ENCODE results near the gene NDE1.

NDE1 gene

GRCh38 chr16:15737140-15737644, 87.1 kb downstream of the NDE1 start:
- DNase-seq (ENCODE audit: low read depth) = no peak

DNA sequence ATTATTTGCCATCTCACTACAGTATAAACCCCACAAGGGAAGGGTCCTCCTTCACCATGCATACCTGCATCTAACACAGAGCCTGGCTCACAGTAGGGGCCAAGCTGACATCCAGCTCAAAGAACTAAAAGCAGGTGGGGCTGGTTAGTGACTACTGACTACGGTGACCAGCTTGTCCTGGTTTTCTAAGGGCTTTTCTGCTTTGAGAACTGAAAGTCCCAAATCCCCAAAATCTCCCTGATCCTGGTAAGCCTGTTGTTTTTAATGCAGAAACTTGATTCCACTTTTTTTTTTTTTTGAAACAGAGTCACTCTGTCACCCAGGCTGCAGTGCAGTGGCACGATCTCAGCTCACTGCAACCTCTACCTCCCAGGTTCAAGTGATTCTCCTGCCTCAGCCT, 89.4 kb downstream of the NDE1 start:
- DNase-seq (ENCODE audit: low read depth) = no peak

DNA sequence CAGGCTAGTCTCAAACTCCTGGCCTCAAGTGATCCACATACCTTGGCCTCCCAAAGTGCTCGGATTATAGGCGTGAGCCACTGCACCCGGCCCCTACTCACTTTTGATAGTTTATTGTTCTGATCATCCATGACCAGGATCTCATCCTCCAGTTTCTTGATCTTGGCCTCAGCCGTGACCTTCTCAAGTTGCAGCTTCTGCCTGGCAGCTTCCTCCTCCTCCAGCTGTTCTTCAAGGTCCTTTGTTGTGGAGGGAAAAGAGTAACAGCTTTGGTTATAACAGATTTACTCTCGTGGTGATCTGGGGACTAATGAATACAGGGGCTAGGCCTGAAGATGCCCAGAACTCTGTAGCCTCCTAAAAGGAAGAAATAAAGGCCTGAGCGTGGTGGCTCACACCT, 89.9 kb downstream of the NDE1 start:
- DNase-seq (ENCODE audit: low read depth) = no peak

DNA sequence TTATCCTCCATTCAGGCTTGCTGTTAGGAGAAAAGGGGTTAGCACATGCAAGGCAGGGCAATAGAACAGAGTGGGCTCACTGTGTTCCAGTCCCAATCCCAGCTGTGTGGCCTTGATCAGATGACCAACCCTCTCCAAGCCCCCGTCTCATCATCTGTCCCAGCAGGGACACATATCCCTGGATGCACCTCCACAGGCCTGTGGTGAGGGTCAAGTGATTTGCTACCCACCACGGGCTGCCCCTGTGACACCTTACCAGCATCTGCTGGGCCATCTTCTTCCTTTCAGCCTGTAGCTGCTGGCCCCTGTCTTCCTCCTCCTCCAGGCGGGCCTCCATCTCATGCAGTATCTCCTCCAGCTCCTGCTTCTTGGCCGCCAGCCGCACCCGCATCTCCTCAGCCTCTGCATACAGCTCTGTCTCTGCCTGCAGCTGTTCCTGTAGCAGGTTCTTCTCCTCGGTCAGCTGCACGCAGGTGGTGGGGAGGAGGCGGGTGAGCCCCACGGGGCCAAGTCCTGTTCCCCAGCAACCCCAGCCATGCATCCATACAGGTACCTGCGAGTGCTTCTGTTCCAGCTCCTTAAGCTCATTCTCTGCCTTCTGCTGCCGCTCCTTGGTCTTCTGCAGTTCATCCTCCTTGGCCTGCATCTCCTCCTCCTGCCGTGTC, 91.3 kb downstream of the NDE1 start:
- DNase-seq (ENCODE audit: low read depth) = no peak

- no peak for DNase-seq (ENCODE audit: low read depth)
Observed at GRCh38 chr16:15742716-15743115, 92.7 kb downstream of the NDE1 start.

DNA sequence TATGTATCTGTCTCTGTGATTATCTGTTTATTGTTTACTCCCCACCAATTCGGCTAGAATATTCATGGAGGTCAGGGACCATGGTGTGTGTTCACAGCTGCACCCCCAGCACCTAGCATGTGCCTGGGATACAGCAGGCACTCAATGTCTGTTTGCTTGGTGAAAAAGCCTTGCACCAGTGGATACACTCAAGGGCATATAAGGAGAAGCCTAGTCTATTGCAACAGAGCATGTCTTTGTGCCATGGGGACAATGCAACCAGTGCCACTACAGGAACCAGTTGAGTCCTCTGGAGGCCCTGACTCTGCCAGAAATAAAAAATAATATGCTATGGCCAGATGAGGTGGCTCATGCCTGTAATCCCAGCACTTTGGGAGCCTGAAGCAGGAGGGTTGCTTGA, 93.6 kb downstream of the NDE1 start:
- no peak for DNase-seq (ENCODE audit: low read depth)

GRCh38 chr16:15746332-15746731, 96.3 kb downstream of the NDE1 start:
- DNase-seq (ENCODE audit: low read depth) = no peak

DNA sequence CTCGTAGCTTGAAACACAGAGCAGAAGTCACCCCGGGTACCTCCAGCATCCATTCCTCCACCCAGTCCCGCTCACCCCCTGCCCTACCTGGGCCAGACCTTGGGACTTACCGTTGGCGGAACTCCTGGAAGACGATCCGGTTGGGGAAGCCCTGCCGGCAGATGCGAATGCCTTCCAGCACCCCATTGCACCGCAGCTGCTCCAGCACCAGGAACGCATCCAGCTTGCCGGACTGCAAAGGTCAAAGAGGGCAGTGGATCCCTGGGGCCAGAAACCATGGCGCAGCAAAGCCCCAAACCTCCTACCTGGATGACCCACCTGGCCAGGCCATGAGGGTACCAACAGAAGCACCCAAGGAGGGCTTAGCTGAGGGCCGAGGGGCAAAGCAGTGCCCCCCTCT, 97.9 kb downstream of the NDE1 start:
- no peak for DNase-seq (ENCODE audit: low read depth)

GRCh38 chr16:15748654-15749053, 98.6 kb downstream of the NDE1 start:
- no peak for DNase-seq (ENCODE audit: low read depth)

DNA sequence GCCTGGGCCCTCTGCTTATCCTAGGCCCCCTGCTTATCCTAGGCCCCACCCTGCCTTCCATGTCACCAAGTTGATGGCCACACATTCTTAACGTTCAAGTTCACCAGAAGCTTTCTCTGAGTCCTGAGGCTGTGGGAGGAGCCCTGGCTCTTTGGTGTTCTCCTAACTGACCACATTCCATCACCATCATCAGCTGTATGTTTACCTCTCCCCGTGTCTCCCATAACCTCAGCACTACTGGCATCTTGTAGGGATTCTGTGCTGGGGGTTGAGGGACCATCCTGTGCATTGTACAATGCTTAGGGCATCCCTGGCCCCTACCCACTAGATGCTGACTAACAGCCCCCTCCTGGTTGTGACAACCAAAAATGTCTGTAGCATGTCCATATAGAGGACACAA, 99.3 kb downstream of the NDE1 start:
- no peak for DNase-seq (ENCODE audit: low read depth)

DNA sequence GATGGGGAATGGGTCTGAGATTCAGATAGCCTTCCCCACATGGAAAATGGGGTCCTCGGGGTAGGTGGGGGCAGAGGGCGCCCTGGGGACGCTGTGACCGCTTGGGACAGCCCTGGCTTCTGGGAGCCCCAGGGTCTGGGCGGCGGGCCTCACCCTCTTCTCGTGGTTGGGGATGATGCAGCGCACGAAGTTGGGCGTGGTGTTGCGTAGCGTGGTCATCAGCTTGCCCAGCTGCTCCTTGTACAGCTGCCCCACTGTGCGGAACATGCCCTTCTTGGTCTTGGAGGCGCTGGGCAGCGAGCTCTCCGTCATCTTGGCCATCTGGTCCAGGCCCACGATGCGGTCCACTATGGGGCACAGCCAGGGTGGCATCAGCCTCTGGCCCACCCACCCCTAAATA, 99.9 kb downstream of the NDE1 start:
- no peak for DNase-seq (ENCODE audit: low read depth)

DNA sequence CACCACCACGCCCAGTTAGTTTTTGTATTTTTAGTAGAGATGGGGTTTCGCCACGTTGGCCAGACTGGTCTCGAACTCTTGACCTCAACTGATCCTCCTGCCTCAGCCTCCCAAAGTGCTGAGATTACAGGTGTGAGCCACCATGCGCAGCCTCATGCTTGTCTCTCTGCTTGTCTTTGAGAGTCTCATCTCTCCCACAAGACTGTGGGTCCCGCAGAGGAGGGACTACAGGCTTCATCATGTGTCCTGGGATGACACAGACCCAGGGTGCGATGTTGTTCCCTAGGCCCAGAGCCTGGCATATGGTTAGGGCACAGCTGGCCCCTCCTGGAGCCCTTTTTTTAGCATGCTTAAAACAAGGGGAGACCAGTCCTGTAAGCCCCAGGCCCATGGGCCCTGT, 101.9 kb downstream of the NDE1 start:
- DNase-seq (ENCODE audit: low read depth) = no peak

DNA sequence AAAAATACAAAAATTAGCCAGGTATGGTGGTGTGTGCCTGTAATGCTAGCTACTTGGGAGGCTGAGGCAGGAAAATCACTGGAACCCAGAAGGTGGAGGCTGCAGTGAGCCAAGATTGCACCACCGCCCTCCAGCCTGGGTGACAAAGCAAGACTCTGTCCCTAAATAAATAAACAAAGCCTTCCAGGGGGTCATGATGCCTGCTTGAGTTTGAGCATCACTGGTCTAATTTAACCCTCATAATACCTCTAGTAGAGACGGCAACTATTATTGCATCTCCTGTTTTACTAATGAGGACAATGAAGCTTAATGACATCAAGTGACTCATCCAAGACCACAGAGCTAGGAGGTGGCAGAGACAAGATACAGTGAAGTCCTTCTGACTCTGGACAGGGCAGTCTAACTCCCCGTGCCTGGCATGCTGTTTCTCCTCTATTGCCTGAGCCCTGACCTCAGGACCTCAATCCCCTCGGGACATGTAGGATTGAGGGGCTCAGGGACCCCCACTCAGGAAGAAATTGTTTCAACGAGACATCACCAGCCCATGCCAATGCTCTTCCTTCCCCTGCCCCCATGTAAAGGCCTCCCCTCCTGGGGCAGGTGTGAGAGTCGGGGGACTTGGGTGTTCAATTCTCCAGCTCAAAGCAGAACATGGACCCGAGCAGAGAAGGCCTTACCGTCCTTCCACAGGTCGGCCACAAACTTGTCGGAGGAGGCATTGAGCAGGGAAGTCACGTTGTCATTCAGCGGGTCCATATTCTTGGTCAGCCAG, 102.9 kb downstream of the NDE1 start:
- DNase-seq (ENCODE audit: low read depth) = no peak

DNA sequence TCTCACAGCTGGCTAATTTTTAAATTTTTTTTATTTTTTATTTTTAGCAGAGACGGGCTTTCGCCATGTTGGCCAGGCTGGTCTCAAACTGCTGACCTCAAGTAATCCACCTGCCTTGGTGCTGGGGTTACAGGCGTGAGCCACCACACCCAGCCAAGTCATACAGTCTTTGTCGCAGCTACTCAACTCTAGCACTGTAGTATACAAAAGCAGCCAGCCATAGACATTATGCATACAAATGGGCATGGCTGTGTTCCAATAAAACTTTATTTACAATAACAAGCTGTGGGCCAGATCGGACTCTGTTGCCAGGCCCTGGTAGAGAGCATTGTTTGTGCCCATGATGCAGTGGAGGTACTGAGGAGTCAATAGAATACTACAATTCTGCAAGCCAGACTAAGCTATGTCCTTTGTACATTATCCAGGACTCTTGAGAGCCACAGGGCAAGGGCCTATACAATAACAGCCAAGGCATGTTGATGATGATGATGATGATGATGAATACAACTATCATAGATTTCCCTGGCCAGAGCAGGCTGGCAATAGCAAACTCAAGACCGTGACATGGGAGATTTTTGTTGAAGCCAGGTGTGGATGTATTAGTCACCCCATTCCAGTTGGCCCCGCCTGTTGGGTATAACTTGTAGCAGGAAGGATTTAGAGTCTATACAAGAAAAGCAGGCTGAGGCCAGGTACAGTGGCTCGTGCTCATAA, 104.9 kb downstream of the NDE1 start:
- DNase-seq (ENCODE audit: low read depth) = no peak

GRCh38 chr16:15757077-15757386, 107.0 kb downstream of the NDE1 start:
- no peak for DNase-seq (ENCODE audit: low read depth)

DNA sequence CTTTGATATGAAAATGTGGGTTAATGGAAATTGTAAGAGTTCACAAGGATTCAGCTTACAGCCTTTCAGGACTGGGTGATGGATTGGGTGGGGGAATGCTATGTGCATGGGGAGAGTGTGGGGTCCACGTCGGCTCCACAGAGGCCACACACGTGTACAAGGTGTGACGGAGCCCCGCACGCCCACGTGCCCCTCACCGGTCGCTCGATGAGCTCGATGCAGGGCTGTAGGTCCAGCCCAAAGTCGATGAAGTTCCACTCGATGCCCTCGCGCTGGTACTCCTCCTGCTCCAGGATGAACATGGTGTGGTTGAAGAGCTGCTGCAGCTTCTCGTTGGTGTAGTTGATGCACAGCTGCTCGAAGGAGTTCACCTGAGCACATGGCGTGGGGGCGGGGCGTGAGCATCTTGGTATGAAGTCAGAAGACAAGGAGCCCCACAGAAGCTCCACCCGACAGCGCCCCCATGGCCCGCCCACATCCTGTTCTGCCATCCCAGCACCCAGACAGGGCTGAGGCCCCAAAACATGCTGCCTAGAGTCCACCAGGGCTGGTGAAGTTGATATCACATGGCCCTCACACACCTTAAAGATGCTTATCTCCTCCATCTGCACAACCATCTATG, 107.7 kb downstream of the NDE1 start:
- DNase-seq (ENCODE audit: low read depth) = no peak

- no peak for DNase-seq (ENCODE audit: low read depth)
Observed at GRCh38 chr16:15759070-15759469, 109.0 kb downstream of the NDE1 start.

- DNase-seq (ENCODE audit: low read depth) = no peak
Observed at GRCh38 chr16:15760129-15760528, 110.1 kb downstream of the NDE1 start.

DNA sequence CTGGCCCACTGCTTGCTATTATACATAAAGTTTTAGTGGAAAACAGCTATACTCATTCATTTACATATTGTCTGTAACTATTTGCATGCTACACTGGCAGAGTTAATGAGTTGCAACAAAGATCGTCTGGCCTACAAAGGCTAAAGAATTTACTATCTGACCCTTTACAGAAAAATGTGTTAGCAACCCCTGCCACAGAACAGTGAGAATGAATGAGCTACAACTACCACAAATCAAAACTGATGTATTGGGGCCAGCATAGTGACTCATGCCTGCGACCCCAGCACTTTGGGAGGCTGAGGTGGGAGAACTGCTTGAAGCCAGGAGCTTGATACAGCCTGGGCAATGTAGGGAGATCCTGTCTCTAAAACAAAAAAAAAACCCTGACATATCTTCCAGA, 114.1 kb downstream of the NDE1 start:
- no peak for DNase-seq (ENCODE audit: low read depth)

DNA sequence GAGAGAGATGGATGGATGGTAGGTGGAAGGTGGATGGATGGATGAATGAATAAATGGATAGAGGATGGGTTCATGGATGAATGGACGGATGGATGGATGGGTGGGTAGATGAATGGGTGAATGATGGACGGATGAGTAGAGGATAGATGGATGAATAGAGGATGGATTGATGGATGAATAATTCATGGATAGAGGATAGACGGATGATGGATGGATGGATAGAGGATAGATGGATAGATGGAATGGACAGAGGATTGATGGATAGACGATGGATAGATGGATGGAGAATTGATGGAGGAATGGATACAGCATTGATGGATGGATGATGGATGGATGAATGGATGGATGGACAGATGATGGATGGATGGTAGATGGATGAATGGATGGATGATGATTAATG, 115.1 kb downstream of the NDE1 start:
- no peak for DNase-seq (ENCODE audit: low read depth)

DNA sequence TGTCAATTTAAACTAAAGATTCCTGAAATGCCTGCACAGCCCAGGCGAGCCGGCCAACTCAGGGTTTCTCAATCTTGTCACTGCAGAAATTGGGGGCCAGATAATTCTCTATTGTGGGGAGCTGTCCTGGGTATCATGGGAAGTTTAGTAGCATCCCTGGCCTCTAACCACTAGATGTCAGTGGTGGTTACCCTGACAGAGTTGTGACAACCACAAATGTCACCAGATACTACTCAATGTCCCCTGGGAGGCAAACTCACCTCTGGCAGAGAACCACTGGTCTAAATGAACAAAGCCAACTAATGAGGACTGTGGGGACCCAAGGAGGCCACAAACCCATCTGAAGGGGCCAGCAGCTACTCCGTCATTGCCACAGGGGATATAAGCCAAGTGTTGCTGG, 115.8 kb downstream of the NDE1 start:
- DNase-seq (ENCODE audit: low read depth) = no peak

DNA sequence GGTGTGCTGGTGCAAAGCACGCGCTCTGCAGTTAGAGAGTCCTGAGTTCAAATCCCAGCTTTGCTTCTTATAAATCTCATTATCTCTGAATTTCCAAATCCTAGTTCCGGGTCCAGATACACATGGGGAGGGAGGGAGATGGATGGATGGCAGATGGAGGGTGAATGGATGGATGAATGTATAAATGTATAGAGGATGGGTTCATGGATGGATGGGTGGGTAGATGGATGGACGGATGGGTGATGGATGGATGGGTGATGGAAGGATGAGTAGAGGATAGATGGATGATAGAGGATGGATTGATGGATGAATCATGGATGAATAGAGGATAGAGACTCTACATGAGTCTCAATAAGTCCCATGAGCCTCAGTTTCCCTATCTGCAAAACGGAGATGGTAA, 116.9 kb downstream of the NDE1 start:
- DNase-seq (ENCODE audit: low read depth) = no peak

GRCh38 chr16:15768201-15768600, 118.2 kb downstream of the NDE1 start:
- DNase-seq (ENCODE audit: low read depth) = no peak
